ENCODE data around the gene PURB. TPM values are rescaled to one million over a fixed set of nuclear protein-coding genes. Genes with fewer than 3 reads are reported as not detected.

The PURB gene
- total and polyA plus RNA-seq, 2 of the 4 experiments (the other 2 are of a cell fraction), result 6.3 to 8.8 TPM

- TF ChIP-seq MXI1 (IDR thresholded peaks at IDR 0.05; ENCODE audit: borderline replicate concordance, low read depth, low read length) (no peak), MAZ (IDR thresholded peaks at IDR 0.05; ENCODE audit: borderline replicate concordance, low read depth, low read length) (no peak)
Measured at GRCh38 chr7:44880317-44881018, 4.9 kb downstream of the PURB start (continued).

DNA sequence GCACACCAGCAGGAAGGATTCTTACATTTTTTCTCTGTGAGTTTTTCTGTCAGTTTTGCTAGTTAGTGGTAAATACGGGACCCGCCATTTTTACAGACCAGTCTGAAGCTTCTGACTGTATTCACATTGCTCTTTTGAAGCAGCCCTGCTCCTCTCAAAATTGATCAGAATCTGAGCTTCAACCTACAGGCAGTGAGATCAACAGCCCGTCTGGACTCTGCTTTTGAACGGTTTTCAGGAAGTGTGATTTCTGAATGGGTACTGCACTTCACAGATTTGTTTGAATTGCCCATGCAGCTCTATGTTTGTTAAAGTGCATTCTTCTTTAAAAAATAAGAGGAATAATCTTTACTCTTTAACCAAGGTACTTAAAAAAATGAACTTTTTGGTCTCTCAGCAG lies 8.9 kb downstream of the PURB start:
- Histone ChIP-seq H4K91ac (ENCODE audit: insufficient read depth, low read depth, low read length) (no peak overlapping the region), H3K9me1 (ENCODE audit: insufficient read depth, low read length) (no peaks in the 10 kb centered on the region), H3K9ac (ENCODE audit: low read depth, low read length) (no peak overlapping the region), H3K27me3 (ENCODE audit: control insufficient read depth, insufficient read depth, low read length) (no peaks in the 10 kb centered on the region), H2AK5ac (ENCODE audit: low read depth, low read length) (no peak overlapping the region), H4K8ac (ENCODE audit: low read depth in 2 of 2, low read length in 2 of 2) (no peak overlapping the region), H3K23ac (ENCODE audit: low read depth, low read length) (no peak overlapping the region), H3K4ac (ENCODE audit: low read depth, low read length) (no peak overlapping the region), H2BK15ac (ENCODE audit: low read depth, low read length) (no peak overlapping the region), H3K4me1 (ENCODE audit: control insufficient read depth, insufficient read depth, low read length) (peaks cover 6% of the 10 kb centered on the region), H4K20me1 (ENCODE audit: insufficient read depth, low read length) (peaks cover 22% of the 10 kb centered on the region; the same call in 1 of the 2 replicates), H3K9me3 (ENCODE audit: control insufficient read depth, insufficient read depth, low read length) (no peaks in the 10 kb centered on the region), H3K4me3 (ENCODE audit: insufficient read depth, low read depth, low read length) (no peak overlapping the region), H3K27ac (ENCODE audit: insufficient read depth, low read length) (no peak overlapping the region), H2AFZ (replicated peaks; ENCODE audit: low read length, poor library complexity) (no peak overlapping the region), H3K4me2 (ENCODE audit: low read depth, low read length) (no peak overlapping the region), H2BK120ac (ENCODE audit: low read depth, low read length) (no peak overlapping the region), H2AK9ac (replicated peaks; ENCODE audit: low read depth, low read length, poor library complexity) (no peak overlapping the region), H2BK5ac (ENCODE audit: low read depth, low read length, poor library complexity, severe bottlenecking) (no peak overlapping the region), H4K5ac (ENCODE audit: low read depth, low read length) (no peak overlapping the region), H3K56ac (ENCODE audit: extremely low read depth, insufficient read depth, low read length) (no peak overlapping the region), H2BK20ac (ENCODE audit: low read depth, low read length) (no peak overlapping the region), H3K79me1 (ENCODE audit: low read depth in 1 of 2, low read length in 2 of 2) (peaks cover 0 to 22% of the 10 kb centered on the region in 2 experiments; a peak in 3 of 4 replicates), H3K36me3 (ENCODE audit: control insufficient read depth, insufficient read depth, low read length) (peaks cover 2% of the 10 kb centered on the region; the same call in 1 of the 2 replicates), H3K14ac (replicated peaks; ENCODE audit: low read depth, low read length) (no peak overlapping the region), H3K18ac (ENCODE audit: low read depth, low read length) (no peak overlapping the region)
- in situ Hi-C loops (cut with MboI; ENCODE audit: low sequenced_read_pairs) (no loop called here), intact Hi-C loops (cut with micrococcal nuclease) (no loop called here), dilution Hi-C loops (cut with HindIII; ENCODE audit: low sequenced_read_pairs, unreplicated experiment) (no loop called here)
- no TSS peak for BruUV-seq (replicated peaks)
- ATAC-seq (ENCODE audit: low read depth) (no peak), DNase-seq (no peak)
- POLR2A ChIA-PET (ENCODE audit: unreplicated experiment), result no interaction called here
- CTCF ChIA-PET, result interaction anchor here (0.6 kb wide), 1 partner anchor 8 kb away, joined by 3 read pairs; no protein-coding TSS in a partner anchor
- no CpG with 5 or more reads among the region's 4 CpGs for WGBS, 2 experiments (ENCODE audit: extremely low coverage in 2 of 2, insufficient read length in 1 of 2)
- TF ChIP-seq MAFK (IDR thresholded peaks at IDR 0.05; ENCODE audit: low read depth, low read length), result no peak
- no peak for TF ChIP-seq RFX5 (IDR thresholded peaks at IDR 0.05; ENCODE audit: low read depth, low read length)
- no peak for TF ChIP-seq RAD21 (IDR thresholded peaks at IDR 0.05; ENCODE audit: low read length)
- TF ChIP-seq, protein P1, sequence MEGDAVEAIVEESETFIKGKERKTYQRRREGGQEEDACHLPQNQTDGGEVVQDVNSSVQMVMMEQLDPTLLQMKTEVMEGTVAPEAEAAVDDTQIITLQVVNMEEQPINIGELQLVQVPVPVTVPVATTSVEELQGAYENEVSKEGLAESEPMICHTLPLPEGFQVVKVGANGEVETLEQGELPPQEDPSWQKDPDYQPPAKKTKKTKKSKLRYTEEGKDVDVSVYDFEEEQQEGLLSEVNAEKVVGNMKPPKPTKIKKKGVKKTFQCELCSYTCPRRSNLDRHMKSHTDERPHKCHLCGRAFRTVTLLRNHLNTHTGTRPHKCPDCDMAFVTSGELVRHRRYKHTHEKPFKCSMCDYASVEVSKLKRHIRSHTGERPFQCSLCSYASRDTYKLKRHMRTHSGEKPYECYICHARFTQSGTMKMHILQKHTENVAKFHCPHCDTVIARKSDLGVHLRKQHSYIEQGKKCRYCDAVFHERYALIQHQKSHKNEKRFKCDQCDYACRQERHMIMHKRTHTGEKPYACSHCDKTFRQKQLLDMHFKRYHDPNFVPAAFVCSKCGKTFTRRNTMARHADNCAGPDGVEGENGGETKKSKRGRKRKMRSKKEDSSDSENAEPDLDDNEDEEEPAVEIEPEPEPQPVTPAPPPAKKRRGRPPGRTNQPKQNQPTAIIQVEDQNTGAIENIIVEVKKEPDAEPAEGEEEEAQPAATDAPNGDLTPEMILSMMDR (conservative IDR thresholded peaks at IDR 0.05; ENCODE audit: low read depth, low read length), result no peak
- no peak for TF ChIP-seq CEBPB (IDR thresholded peaks at IDR 0.05; ENCODE audit: low read depth, low read length)
- no peak for TF ChIP-seq MAZ (IDR thresholded peaks at IDR 0.05; ENCODE audit: borderline replicate concordance, low read depth, low read length)
- TF ChIP-seq FOS (IDR thresholded peaks at IDR 0.05; ENCODE audit: low read depth, low read length), result no peak
- TF ChIP-seq MXI1 (IDR thresholded peaks at IDR 0.05; ENCODE audit: borderline replicate concordance, low read depth, low read length), result no peak
- TF ChIP-seq NFE2L2 (IDR thresholded peaks at IDR 0.05; ENCODE audit: low read depth, low read length), result no peak
- TF ChIP-seq ELK1 (IDR thresholded peaks at IDR 0.05; ENCODE audit: borderline replicate concordance, low read depth, low read length), result no peak
- no peak for TF ChIP-seq BHLHE40 (IDR thresholded peaks at IDR 0.05; ENCODE audit: low read depth, low read length)
